AG04450 (cell line): ENCODE results near the gene TNKS2. TPM values are rescaled to one million over a fixed set of nuclear protein-coding genes. Genes with fewer than 3 reads are reported as not detected.

Experiments
- CTCF ChIA-PET: fragments of 300-600, 350-600 bp; formaldehyde crosslinking; extraction: SDS; loops from one replicate; lab custom pipeline; 2022; ENCODE audit warnings: antibody characterized with exemption, inconsistent platforms; lab: Charles Lee
- POLR2A ChIA-PET: fragments of 350-600 bp; formaldehyde crosslinking; extraction: SDS; loops from one replicate; lab custom pipeline; 2021; ENCODE audit warnings: antibody characterized with exemption, inconsistent platforms; lab: Yijun Ruan, JAX
- DNase-seq: peaks from one replicate; pipeline ENCODE4 v3.0.0-alpha.2; 2011; ENCODE audit warnings: low read depth, low spot score
- H3K27ac ChIP-seq: one replicate; pipeline ENCODE4 v1.5.1; 2012; ENCODE audit warnings: low read depth, low read length, control low read depth
- H3K27me3 ChIP-seq: one replicate; pipeline ENCODE4 v1.6.0; 2012; ENCODE audit warnings: low read length; ENCODE audit not compliant: control insufficient read depth, insufficient read depth
- H3K4me3 ChIP-seq: 2 replicates; pipeline ENCODE4 v1.5.1; 2011; ENCODE audit warnings: mild to moderate bottlenecking, low read depth, low read length, control low read depth
- H3K9me3 ChIP-seq: 2 replicates; pipeline ENCODE4 v1.5.1; 2012; ENCODE audit warnings: low read length; ENCODE audit not compliant: control insufficient read depth, insufficient read depth
- CTCF ChIP-seq: IDR thresholded peaks from 2 replicates; pipeline ENCODE4 v1.5.1; 2011; ENCODE audit warnings: low read depth, low read length, control low read depth, inconsistent platforms
- polyA plus RNA-seq: library from polyadenylated mRNA; depleted of rRNA; stranded (reverse); fragments of >200 nt; gene quantifications from 2 replicates; pipeline ENCODE4 v1.2.3, GENCODE V29; 2011; rRNA removed
- small RNA-seq: library from RNA; depleted of rRNA; stranded (forward); fragments of <200 nt; gene quantifications from one replicate; pipeline ENCODE3, GENCODE V24; 2012; ENCODE audit warnings: low read depth; ENCODE audit not compliant: insufficient read length

The TNKS2 gene
- polyA plus RNA-seq, 1 experiment: 45.5 TPM

DNA sequence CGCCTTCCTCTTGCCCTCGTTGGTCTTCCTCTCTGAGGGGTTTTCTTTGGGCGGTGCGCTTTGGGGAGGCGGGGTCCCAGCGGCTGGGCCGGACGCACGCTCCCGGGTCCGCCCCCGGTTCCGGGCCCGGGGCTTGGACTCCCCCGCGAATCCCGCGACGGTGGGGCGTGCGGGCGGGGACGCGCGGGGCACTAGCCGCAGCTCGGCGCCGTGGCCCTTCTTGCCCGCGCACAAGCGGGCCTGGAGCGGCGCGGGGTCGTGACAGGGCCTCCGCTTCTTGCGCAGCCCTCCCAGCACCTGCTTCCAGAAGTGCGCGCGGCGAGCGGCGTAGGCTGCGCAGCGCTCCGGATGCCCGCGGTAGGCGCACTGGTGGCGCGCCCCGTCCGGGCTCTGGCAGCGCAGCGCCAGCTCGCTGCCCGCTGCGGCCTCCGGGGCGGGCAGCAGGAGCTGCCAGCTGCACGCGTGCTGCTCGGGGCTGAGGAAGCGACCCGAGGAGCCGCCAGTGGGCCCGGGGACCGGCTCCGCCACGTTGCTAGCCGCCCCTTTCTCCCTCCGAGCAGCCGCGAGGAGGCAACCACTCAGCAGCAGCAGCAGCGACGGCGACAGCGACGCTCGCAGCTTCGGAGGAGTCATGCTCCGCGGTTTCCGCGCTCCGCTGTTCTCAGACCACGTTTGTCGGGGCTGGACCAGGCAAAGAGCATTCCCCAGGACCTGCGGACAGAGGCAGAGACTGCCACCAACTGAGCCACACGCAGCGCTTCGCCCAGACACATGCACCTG, 110.3 kb downstream of the TNKS2 start:
- DNase-seq: no peak
- ChIA-PET POLR2A (interaction anchor here (1.3 to 2.4 kb wide), 3 partner anchors 15 to 110 kb away, joined by 3 to 10 read pairs (median 3); partner anchors contain the start of genes BTAF1 and TNKS2), CTCF (interaction anchor here (1.1 to 1.5 kb wide), 3 partner anchors 22 to 610 kb away, joined by 4 to 6 read pairs (median 4); no protein-coding TSS in a partner anchor)

GRCh38 chr10:91909117-91909677, 111.0 kb downstream of the TNKS2 start, which contains the start of gene FGFBP3:
Gene FGFBP3, minus strand, starts transcription at chr10:91909486. Its CDS starts 517 bp downstream, at chr10:91908969.
- H3K4me3 ChIP-seq: peak within 1 kb of the TSS; percentile 72
- ChIA-PET CTCF (no interaction called here), POLR2A (interaction anchor here (1.3 to 2.4 kb wide), 2 partner anchors 14 to 111 kb away, joined by 3 to 10 read pairs; partner anchors contain the start of genes BTAF1 and TNKS2)
- no peak for DNase-seq
- H3K27me3 ChIP-seq: no peaks in the 10 kb centered on the region
- no peaks in the 10 kb centered on the region for H3K9me3 ChIP-seq
- H3K27ac ChIP-seq: no peak within 1 kb of the TSS
- TF ChIP-seq CTCF: no peak

More for the DNA sequence above, 110.3 kb downstream of the TNKS2 start:
- Histone ChIP-seq H3K27me3 (no peaks in the 10 kb centered on the region), H3K27ac (no peak overlapping the region), H3K9me3 (no peaks in the 10 kb centered on the region), H3K4me3 (peak overlapping the region; percentile 72)
- TF ChIP-seq CTCF: peak; percentile 20; the same call in 1 of the 2 replicates

DNA sequence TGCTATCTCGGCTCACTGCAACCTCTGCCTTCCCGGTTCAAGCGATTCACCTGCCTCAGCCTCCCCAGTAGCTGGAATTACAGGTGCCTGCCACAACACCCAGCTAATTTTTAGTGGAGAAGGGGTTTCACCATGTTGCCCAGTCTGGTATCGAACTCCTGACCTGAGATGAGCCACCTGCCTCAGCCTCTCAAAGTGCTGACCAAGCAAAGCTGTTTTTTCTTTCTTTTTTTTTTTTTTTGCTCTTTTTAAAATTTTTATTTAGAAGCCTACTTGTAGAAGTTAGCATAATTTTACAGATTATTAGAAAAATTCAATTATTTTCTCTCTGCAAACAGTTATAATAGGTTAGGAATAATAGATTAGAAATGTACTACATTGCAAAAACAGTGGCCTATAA, 112.2 kb downstream of the TNKS2 start:
- Histone ChIP-seq H3K4me3 (no peak overlapping the region), H3K9me3 (no peaks in the 10 kb centered on the region), H3K27me3 (peaks cover 6% of the 10 kb centered on the region), H3K27ac (no peak overlapping the region)
- no peak for DNase-seq
- TF ChIP-seq CTCF: no peak
- ChIA-PET POLR2A (no interaction called here), CTCF (interaction anchor here (0.6 to 1.2 kb wide), 4 partner anchors 152 to 904 kb away, joined by 3 to 4 read pairs (median 4); no protein-coding TSS in a partner anchor)

Small RNAs within 50 kb of the gene (small RNA-seq; reads per million reads assigned to genes)
- not detected for gene AL359198.2
- not detected for gene SRP9P1

Other genes starting within 250 kb of the TNKS2 start
- gene PPP1R3C, start 165.4 kb upstream of the TNKS2 start, polyA plus RNA-seq: 42.2 and 51.1 TPM in 2 replicates
- 0.17 and 0.22 TPM in 2 replicates for gene FGFBP3, start 111.1 kb downstream of the TNKS2 start, polyA plus RNA-seq
- gene BTAF1, start 125.3 kb downstream of the TNKS2 start, polyA plus RNA-seq: 27.2 and 35.0 TPM in 2 replicates